ENCODE results near the gene SOAT2. TPM values are rescaled to one million over a fixed set of nuclear protein-coding genes. Genes with fewer than 3 reads are reported as not detected.

Gene SOAT2
- total RNA-seq, 6 donors from 2014 or later: 0.11 to 3.1 (median 0.13) TPM; not detected in 3

GRCh38 chr12:53065470-53065869 lies 37.8 kb upstream of the SOAT2 start:
- no peak for ATAC-seq (ENCODE audit: low FRiP score in 2 of 2)
- Histone ChIP-seq H3K27ac (peak overlapping the region; percentile 32 to 74 (median 68)), H3K27me3 (no peaks in the 10 kb centered on the region), H3K9me3 (no peaks in the 10 kb centered on the region), H3K36me3 (peaks cover 14 to 97% (median 63%) of the 10 kb centered on the region in 4 donors), H3K4me3 (no peak overlapping the region), H3K4me1 (peaks cover 41 to 50% (median 42%) of the 10 kb centered on the region in 4 donors)
- WGBS, 2 donors: 74 to 79% methylated on average over 7 of the region's 7 CpGs
- no peak for DNase-seq
- TF ChIP-seq POLR2A (IDR thresholded peaks at IDR 0.05) (peak in 1 of 4 donors; percentile 4), POLR2AphosphoS5 (IDR thresholded peaks at IDR 0.05) (no peak), CTCF (IDR thresholded peaks at IDR 0.05) (no peak), EP300 (IDR thresholded peaks at IDR 0.05) (no peak)

- Histone ChIP-seq H3K4me3 (no peak overlapping the region), H3K9me3 (no peaks in the 10 kb centered on the region), H3K27ac (peak overlapping the region; percentile 32 to 74 (median 68)), H3K36me3 (peaks cover 14 to 97% (median 60%) of the 10 kb centered on the region in 4 donors), H3K4me1 (peaks cover 38 to 47% (median 39%) of the 10 kb centered on the region in 4 donors), H3K27me3 (no peaks in the 10 kb centered on the region)
- ATAC-seq (ENCODE audit: low FRiP score in 2 of 2): peak; percentile 77 to 79
- peak; percentile 88 to 95 (median 92) for TF ChIP-seq CTCF (IDR thresholded peaks at IDR 0.05)
- no peak for TF ChIP-seq EP300 (IDR thresholded peaks at IDR 0.05)
- TF ChIP-seq POLR2AphosphoS5 (IDR thresholded peaks at IDR 0.05): peak; percentile 14 to 31
- TF ChIP-seq POLR2A (IDR thresholded peaks at IDR 0.05): no peak
- 35 to 36% methylated on average over 22 to 24 of the region's 24 CpGs for WGBS, 2 donors
- peak in 1 of 2 donors; percentile 81 for DNase-seq
These were observed 37.0 kb upstream of the SOAT2 start for GRCh38 chr12:53065975-53066931.

GRCh38 chr12:53067074-53067992 lies 36.0 kb upstream of the SOAT2 start:
- H3K36me3 ChIP-seq: peaks cover 13 to 91% (median 52%) of the 10 kb centered on the region in 4 donors
- DNase-seq (no peak), ATAC-seq (ENCODE audit: low FRiP score in 2 of 2) (no peak)
- TF ChIP-seq POLR2A (IDR thresholded peaks at IDR 0.05) (no peak), POLR2AphosphoS5 (IDR thresholded peaks at IDR 0.05) (no peak), CTCF (IDR thresholded peaks at IDR 0.05) (no peak), EP300 (IDR thresholded peaks at IDR 0.05) (no peak)
- H3K27me3 ChIP-seq: no peaks in the 10 kb centered on the region
- H3K4me1 ChIP-seq: peaks cover 38 to 47% (median 39%) of the 10 kb centered on the region in 4 donors
- H3K4me3 ChIP-seq: no peak overlapping the region
- H3K9me3 ChIP-seq: no peaks in the 10 kb centered on the region
- WGBS, 2 donors: 85 to 90% methylated on average over 7 of the region's 7 CpGs
- H3K27ac ChIP-seq: peak overlapping the region in 2 of 4 donors; percentile 5 to 70

GRCh38 chr12:53067993-53068770 lies 35.1 kb upstream of the SOAT2 start:
- TF ChIP-seq POLR2AphosphoS5 (IDR thresholded peaks at IDR 0.05) (no peak), EP300 (IDR thresholded peaks at IDR 0.05) (no peak), CTCF (IDR thresholded peaks at IDR 0.05) (no peak)
- no peaks in the 10 kb centered on the region for H3K9me3 ChIP-seq
- ATAC-seq (ENCODE audit: low FRiP score in 2 of 2) (no peak), DNase-seq (no peak)
- H3K4me1 ChIP-seq: peaks cover 38 to 48% (median 40%) of the 10 kb centered on the region in 4 donors
- peaks cover 5 to 87% (median 43%) of the 10 kb centered on the region in 4 donors for H3K36me3 ChIP-seq
- no peaks in the 10 kb centered on the region for H3K27me3 ChIP-seq
- H3K27ac ChIP-seq: peak overlapping the region in 3 of 4 donors; percentile 5 to 39 (median 18)
- H3K4me3 ChIP-seq: no peak overlapping the region
- WGBS, 2 donors: 92 to 93% methylated on average over 11 to 13 of the region's 13 CpGs
